ENCODE results near the gene DSCAM. TPM values are rescaled to one million over a fixed set of nuclear protein-coding genes. Genes with fewer than 3 reads are reported as not detected.

Gene DSCAM
- total RNA-seq, 1 experiment from 2014 or later, result not detected

DNA sequence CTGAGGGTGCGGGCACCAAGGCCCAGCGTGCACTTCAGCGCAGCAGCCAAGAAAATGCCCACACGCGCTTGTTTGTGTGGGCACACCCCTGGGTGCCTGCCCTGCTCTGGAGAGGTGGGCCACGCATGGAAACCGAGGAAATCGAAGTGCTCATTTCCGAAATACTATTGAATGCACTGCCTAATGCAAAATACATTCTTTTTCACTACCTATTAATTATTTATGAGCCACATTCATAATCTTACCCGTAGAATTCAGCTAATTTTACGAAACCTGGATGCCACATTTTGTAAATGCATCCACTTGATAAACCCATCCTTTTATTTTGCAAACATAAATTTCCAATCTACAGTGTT lies 4.8 kb downstream of the DSCAM start:
- in situ Hi-C loops (cut with HindIII; ENCODE audit: low sequenced_read_pairs), result no loop called here
- no peak for DNase-seq (ENCODE audit: low spot score)

DNA sequence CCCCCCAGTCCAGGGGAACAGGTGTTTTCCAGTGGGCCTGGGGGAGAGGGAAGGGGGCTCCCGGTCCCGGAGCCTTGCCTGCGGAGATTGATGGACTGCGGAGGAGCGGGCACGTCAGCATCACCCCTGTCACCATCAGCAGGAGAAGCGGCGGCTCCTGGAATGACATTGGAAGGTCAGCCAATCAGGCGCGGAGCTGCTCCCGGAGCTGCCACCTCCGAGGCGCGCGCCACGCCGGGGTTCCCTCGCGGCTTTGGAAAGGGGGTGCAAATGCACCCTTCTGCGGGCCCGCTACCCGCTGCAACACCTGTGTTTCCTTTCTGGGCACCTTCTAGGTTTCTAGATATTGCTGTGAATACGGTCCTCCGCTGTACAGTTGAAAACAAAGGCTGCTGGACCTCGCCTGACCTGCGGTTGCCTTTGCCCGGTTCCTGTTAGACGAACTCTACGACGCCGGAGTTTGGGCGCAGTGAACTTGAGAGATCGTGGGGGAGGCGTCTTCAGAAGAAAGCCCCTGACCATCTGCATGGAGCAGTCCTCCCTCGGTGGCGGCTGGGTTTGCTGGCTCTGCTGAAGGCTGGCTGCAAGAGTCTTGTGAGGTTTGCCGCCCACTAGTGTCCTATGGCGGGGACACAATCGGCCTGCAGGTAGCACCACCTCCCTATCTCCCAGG lies 5.3 kb downstream of the DSCAM start:
- DNase-seq (ENCODE audit: low spot score), result peak; percentile 83
- in situ Hi-C loops (cut with HindIII; ENCODE audit: low sequenced_read_pairs), result no loop called here

DNA sequence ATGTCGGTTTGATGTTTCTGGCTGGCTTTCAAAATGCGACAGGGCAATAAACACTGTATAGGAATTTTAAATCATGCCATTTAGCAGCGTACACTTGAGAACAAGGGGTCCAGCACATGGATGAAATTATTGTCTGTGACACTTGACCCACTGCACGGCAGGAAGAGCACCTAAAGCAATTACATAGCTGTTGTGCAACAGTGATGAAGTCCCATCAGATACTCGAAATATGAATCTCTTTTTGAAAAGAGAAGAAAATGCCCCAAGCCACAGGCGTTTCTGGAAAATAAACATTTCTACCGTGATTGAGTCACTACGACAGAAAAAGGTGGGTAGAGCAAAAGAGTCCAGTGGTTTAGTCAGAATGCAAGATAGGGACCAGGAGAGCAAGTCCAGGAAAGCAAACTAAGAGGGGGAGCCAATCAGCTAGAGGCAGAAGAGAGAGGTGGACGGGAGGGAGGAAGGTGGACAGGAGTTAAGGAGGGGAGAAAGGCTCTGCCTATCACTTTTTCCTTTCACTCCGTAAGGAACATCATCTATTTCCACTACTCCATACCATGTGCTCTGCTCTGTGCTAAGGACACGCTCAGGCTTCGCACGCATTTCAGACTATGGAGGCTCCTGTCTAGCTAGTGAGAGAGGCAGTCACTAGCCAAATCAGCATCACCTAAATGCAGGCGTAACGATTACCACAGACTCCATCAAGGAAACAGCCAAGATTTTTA lies 6.4 kb downstream of the DSCAM start:
- DNase-seq (ENCODE audit: low spot score), result peak; percentile 62
- in situ Hi-C loops (cut with HindIII; ENCODE audit: low sequenced_read_pairs), result no loop called here

- DNase-seq (ENCODE audit: low spot score), result no peak
- in situ Hi-C loops (cut with HindIII; ENCODE audit: low sequenced_read_pairs), result no loop called here
These were observed 7.4 kb downstream of the DSCAM start for GRCh38 chr21:40839521-40839920.

DNA sequence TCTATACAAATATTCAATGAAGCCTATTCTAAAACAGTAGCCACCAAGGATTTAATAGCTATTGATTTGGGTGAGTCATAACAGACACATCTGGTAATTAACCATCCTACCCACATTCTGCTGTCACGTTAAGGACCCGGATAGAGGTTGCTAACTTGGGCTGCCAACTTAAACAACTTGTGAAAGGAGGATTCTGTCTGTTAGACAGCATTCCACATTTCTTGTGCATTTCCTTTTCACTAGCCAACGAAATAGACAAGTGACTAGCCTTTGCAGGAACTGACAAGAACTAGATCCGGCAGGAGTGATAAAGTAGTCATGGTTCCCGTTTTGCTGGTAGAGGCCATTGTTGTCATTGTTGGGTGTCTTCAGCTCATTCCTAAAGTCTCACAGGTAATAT lies 9.5 kb downstream of the DSCAM start:
- in situ Hi-C loops (cut with HindIII; ENCODE audit: low sequenced_read_pairs), result no loop called here
- no peak for DNase-seq (ENCODE audit: low spot score)

GRCh38 chr21:40835184-40835694 lies 11.7 kb downstream of the DSCAM start:
- DNase-seq (ENCODE audit: low spot score), result no peak
- in situ Hi-C loops (cut with HindIII; ENCODE audit: low sequenced_read_pairs), result no loop called here

DNA sequence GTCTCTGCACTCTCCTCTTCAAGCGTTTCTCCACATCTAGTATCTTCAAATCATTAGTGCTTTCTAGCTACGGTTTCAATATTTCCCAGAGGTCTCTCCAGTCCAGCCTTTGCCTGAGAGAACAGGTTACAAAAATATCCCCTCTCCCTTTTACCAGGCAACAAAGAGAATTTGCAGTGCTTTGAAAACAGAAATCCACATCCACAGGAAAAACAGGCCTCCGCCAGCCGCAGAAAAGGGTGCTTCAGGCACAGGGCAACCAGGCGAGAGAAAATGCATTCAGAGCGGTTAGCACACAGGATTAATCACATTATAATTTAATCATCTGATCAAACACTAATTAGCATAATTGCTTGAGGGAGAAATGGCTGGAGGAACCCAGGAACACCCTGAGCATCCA lies 13.8 kb downstream of the DSCAM start:
- in situ Hi-C loops (cut with HindIII; ENCODE audit: low sequenced_read_pairs), result no loop called here
- DNase-seq (ENCODE audit: low spot score), result no peak

DNA sequence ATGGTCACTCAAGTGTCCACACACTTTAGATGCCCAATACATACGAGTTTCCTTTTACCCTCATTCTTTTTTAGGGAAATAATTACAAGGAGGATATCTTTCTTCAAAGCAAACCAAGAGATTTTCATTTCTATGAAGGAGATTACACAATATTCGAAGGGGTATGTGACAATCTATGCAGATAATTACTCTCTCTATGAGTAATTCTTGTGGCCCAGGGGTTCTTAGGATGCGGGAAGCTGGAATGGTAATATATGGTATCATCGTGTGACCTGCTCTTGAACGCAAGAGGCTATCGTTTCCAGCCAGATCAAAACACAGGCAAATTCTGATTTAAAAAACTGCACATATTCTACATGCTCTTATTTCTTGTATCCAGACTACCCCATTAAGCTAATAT lies 14.6 kb downstream of the DSCAM start:
- in situ Hi-C loops (cut with HindIII; ENCODE audit: low sequenced_read_pairs), result no loop called here
- no peak for DNase-seq (ENCODE audit: low spot score)

- no peak for DNase-seq (ENCODE audit: low spot score)
- in situ Hi-C loops (cut with HindIII; ENCODE audit: low sequenced_read_pairs), result no loop called here
These were observed 16.1 kb downstream of the DSCAM start for GRCh38 chr21:40830836-40831235.

DNA sequence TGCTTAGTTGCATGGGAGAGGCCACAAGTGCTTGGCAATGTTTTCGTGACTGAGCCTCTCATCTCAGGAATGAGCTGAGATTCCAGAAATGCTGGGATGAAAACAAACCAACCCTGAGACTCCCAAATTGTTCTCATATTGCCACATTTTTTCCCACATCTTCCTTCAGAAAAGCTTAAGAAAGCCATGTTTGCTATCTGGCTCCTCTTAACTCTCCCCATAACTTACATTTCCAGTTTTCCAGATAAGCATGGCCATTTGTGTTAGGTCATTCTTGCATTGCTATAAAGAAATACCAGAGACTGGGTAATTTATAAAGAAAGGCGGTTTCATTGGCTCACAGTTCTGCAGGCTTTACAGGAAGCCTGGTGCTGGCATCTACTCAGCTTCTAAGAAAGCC lies 17.2 kb downstream of the DSCAM start:
- in situ Hi-C loops (cut with HindIII; ENCODE audit: low sequenced_read_pairs), result no loop called here

DNA sequence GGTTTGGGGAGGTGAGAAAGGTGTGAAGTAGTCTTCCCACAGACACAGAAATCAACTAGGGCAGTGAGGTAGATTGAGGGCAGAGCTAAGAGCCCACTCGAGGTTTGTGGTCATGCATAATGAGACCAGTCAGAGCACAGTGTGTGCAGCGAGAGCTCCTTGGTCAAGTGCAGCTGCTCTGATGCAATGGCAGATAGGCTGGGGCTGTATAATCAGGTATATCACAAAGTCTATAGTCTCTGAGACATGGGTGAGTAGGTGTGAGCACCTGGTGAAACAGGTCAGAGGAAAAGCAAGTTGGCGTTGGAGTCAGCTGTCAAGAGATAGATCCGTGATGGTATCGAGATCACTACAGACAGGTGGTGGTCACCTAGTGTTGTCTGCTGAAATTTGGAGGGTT lies 17.6 kb downstream of the DSCAM start:
- in situ Hi-C loops (cut with HindIII; ENCODE audit: low sequenced_read_pairs), result no loop called here
- no peak for DNase-seq (ENCODE audit: low spot score)

More for the DNA sequence above, 17.2 kb downstream of the DSCAM start:
- no peak for DNase-seq (ENCODE audit: low spot score)

GRCh38 chr21:40827509-40827908 lies 19.4 kb downstream of the DSCAM start:
- no peak for DNase-seq (ENCODE audit: low spot score)
- in situ Hi-C loops (cut with HindIII; ENCODE audit: low sequenced_read_pairs), result no loop called here

DNA sequence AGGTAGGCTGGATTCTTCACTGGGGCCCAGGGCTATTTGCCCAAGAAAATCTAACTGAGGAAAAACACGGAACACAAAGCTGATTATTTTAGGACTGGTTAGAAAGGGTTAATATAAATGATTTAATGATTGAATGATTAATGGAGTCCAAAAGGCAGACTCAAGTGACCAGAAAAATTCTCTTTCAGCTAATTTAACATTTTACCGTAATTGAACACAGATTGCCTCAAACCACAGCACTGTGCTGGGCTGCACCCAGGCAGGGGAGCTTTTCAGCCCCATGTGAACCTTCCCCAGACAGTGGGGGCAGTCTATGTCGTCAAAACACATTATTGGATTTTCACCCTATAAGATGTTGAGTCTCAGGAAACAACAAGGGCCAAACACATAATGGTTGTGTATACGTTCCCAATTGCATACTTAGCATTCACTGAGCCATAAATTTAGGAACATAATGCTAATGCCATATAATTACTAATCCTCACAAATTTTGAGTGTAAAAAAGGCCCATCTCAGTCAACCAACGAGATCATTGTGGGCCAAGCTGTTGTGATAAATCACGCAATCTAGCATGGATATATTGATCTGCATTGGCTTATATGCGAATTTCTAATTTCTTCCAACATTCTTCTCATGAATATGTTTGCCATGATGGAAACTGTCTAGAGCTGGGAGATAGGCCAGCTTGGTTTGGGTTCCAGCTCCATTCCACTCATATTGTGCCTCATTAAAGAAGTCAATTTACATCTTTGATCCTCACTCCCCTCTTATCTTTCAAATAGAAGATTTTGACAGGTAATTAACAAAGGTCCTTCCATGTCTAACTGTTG lies 27.7 kb downstream of the DSCAM start:
- in situ Hi-C loops (cut with HindIII; ENCODE audit: low sequenced_read_pairs), result no loop called here
- no peak for DNase-seq (ENCODE audit: low spot score)

DNA sequence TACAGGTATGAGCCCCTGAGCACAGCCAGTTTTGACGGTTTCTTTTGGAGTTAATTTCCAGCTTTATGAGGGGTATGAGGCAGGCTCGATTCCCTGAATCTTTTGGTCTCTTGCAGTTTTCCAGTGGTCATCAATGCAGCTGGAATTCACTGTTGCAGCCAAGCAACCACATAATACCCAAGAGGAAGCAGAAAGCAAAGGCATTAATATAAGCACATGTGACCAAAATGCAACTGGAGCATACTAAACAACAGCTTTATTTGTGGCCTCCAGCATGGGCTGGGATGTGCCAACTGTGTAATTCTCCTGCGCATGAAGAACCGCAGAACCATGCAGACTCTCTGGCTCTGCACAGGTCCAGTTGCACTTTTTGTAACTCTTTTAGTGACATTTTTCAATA lies 33.0 kb downstream of the DSCAM start:
- in situ Hi-C loops (cut with HindIII; ENCODE audit: low sequenced_read_pairs), result no loop called here
- DNase-seq (ENCODE audit: low spot score), result no peak

- in situ Hi-C loops (cut with HindIII; ENCODE audit: low sequenced_read_pairs), result no loop called here
- DNase-seq (ENCODE audit: low spot score), result no peak
These were observed 37.2 kb downstream of the DSCAM start for GRCh38 chr21:40809673-40810197.

- in situ Hi-C loops (cut with HindIII; ENCODE audit: low sequenced_read_pairs), result no loop called here
- DNase-seq (ENCODE audit: low spot score), result no peak
These were observed 43.9 kb downstream of the DSCAM start for GRCh38 chr21:40803101-40803500.

DNA sequence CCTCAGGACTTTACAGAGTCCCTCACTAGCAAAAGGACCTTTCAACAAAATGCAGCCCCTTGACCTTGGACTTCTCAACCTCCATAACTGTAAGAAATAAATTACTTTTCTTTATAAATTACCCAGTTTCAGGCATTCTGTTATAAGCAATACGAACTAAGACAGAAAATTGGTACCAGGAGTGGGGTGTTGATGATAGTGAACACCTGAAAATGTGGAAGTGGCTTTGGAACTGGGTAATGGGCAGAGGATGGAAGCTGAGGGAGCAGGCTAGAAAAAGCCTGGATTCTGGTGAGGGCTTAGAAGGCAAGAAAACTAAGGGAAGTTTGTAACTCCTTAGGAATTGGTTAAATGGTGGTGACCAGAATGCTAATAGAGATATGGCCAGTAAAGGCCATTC lies 46.8 kb downstream of the DSCAM start:
- in situ Hi-C loops (cut with HindIII; ENCODE audit: low sequenced_read_pairs), result no loop called here

DNA sequence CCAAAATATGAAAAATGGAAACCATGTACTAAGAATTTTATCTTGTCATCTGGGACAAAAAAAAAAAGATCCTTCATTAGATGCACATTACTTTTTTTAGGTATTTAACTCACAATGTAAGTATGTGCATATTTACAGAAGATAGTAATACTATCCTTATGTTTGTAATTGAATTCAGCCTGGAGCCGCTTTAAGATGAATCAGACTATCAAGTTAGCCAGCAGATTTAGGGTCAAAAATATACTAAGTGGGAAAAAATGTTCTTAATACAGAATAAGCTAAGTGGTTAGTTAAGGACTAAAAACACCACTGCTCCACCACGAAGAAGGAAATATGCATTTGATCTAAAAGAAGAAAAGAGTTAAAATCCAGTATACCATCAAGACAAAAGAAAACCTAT lies 49.1 kb downstream of the DSCAM start:
- DNase-seq (ENCODE audit: low spot score), result no peak
- in situ Hi-C loops (cut with HindIII; ENCODE audit: low sequenced_read_pairs), result no loop called here

More for the DNA sequence above, 46.8 kb downstream of the DSCAM start:
- no peak for DNase-seq (ENCODE audit: low spot score)

DNA sequence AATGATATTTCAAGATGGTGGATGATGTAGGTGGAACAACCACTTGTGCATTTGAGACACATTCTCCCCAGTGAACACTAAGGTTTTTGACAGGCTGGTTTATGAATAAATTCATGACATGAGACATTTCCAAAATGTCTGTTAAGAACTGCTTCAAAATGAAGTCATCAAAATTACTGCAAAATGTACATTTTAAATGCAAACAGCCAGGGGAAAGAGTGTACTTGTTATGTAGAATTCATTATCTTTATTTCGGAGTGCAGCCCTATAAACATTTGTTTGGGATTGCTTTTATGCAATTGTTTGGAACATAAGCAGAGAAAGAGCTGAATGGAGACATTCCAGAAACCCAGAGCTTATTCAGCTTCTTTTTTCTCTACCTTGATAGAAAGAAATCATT lies 49.5 kb downstream of the DSCAM start:
- DNase-seq (ENCODE audit: low spot score), result no peak
- in situ Hi-C loops (cut with HindIII; ENCODE audit: low sequenced_read_pairs), result no loop called here

- no peak for DNase-seq (ENCODE audit: low spot score)
- in situ Hi-C loops (cut with HindIII; ENCODE audit: low sequenced_read_pairs), result no loop called here
These were observed 50.5 kb downstream of the DSCAM start for GRCh38 chr21:40796464-40796863.

Measured in G401 (cell line).